IPS-20b (cell line): ENCODE measurements around the gene ARSG.
"Not testable (repeated sequence)": the region's sequence is repeated elsewhere in the genome, so short reads cannot be mapped to it uniquely, and the experiment has no call there.

Source experiments
- H3K27ac ChIP-seq: one replicate; pipeline ENCODE4 v1.5.1; 2013; ENCODE audit warnings: low read length
- H3K27me3 ChIP-seq: 2 replicates; pipeline ENCODE4 v1.6.1; 2013; ENCODE audit warnings: mild to moderate bottlenecking, low read length, inconsistent platforms; ENCODE audit not compliant: insufficient read depth
- H3K36me3 ChIP-seq: 2 replicates; pipeline ENCODE4 v1.6.1; 2013; ENCODE audit warnings: low read depth, mild to moderate bottlenecking, inconsistent platforms, low read length, moderate library complexity; ENCODE audit not compliant: insufficient read depth
- H3K4me1 ChIP-seq: 2 replicates; pipeline ENCODE4 v1.6.1; 2013; ENCODE audit warnings: mild to moderate bottlenecking, control low read depth, inconsistent platforms, low read length, moderate library complexity; ENCODE audit not compliant: insufficient read depth
- H3K4me3 ChIP-seq: 2 replicates; pipeline ENCODE4 v1.5.1; 2013; ENCODE audit warnings: mild to moderate bottlenecking, low read length, inconsistent platforms
- H3K9ac ChIP-seq: 2 replicates; pipeline ENCODE4 v1.6.1; 2013; ENCODE audit warnings: low read depth, mild to moderate bottlenecking, inconsistent platforms, low read length, moderate library complexity
- H3K9me3 ChIP-seq: 2 replicates; pipeline ENCODE4 v1.6.1; 2013; ENCODE audit warnings: mild to moderate bottlenecking, low read depth, low read length, inconsistent platforms; ENCODE audit not compliant: insufficient read depth

The ARSG gene

DNA sequence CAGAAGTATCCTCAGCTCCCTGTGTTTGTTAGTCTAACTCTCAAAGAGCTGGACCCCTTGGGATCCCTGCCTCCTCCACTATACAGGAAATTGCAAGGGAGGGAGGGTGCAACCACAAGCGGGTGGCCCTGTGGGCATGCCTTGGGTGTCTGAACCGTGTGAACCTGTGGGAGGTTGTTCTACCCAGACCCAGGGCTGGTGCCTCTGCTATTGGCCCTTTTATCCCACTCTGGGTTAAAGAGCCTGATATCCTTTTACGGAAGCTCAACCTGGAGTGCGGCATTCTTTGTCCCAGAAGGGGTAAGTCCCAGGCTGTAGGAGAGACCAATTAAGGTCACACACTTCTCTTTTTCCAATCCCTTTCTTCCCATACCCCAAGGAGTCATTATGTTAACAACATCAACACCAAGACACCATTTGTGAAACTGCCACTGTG is 53.4 kb downstream of the ARSG start:
- H3K27me3 ChIP-seq, result no peaks in the 10 kb centered on the region
- no peak overlapping the region for H3K9ac ChIP-seq
- H3K4me1 ChIP-seq, result peaks cover 6% of the 10 kb centered on the region; the same call in 1 of the 2 replicates
- no peak overlapping the region for H3K4me3 ChIP-seq
- no peaks in the 10 kb centered on the region for H3K36me3 ChIP-seq
- no peaks in the 10 kb centered on the region for H3K9me3 ChIP-seq
- H3K27ac ChIP-seq, result no peak overlapping the region

DNA sequence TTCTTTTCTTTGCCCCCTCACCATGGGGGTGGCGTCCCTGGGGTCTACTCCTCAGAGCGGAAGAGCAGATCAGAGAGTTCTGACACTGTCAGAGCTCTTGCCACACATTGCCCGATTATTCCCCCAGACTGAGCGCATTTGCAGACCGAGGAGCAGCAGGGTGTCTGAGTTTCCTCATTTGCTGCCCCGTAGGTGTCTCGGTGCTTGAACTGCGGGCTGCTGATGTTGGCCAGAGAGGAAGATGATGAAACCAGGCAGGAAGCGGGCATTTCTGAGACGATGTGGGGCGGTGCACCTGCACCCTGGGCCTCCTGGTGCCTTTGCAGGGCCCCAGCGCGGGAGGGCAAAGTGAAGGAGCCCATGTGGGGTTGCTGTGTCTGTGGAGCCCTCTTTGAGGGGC is 55.2 kb downstream of the ARSG start:
- Histone ChIP-seq H3K36me3 (no peaks in the 10 kb centered on the region), H3K27me3 (no peaks in the 10 kb centered on the region), H3K4me1 (peaks cover 6% of the 10 kb centered on the region; the same call in 1 of the 2 replicates), H3K9me3 (no peaks in the 10 kb centered on the region), H3K27ac (no peak overlapping the region), H3K4me3 (no peak overlapping the region), H3K9ac (no peak overlapping the region)

DNA sequence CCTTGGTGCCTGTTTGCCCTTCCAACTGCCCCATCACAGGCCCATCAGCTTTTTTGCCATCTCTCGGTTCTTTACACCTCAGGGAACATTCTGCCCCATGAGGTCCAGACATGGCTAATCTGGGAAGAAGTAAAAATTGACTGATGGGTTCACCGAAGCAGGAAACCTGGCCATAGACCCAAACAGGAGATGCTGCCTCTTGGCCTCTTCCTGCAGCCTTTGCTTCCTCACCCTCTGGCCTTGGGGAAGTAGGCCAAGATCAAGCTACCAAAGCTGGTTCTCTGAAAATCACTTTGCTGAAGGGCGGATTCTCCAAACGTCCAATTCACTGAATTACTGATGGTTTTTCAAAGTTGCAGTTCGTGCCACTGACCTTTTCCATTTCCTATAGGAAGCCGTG is 56.1 kb downstream of the ARSG start:
- H3K9ac ChIP-seq, result no peak overlapping the region
- no peak overlapping the region for H3K27ac ChIP-seq
- H3K36me3 ChIP-seq, result no peaks in the 10 kb centered on the region
- no peak overlapping the region for H3K4me3 ChIP-seq
- no peaks in the 10 kb centered on the region for H3K9me3 ChIP-seq
- H3K4me1 ChIP-seq, result peaks cover 6% of the 10 kb centered on the region; the same call in 1 of the 2 replicates
- H3K27me3 ChIP-seq, result no peaks in the 10 kb centered on the region

DNA sequence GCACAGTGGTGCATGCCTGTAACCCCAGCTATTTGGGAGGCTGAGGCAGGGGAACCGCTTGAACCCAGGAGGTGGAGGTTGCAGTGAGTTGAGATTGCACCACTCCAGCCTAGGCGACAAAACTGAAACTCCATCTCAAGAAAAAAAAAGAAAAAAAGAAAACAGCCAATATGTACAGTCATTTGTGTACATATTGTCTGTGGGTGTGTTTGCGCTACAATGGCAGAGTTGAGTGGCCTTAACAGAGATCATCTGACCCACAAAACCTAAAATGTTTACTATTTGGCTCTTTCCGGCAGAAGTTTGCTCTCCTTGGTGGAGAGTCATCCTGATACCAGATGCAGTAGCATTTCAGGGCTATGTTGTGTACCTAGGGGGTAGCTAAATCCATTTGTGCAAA is 57.9 kb downstream of the ARSG start:
- Histone ChIP-seq H3K4me3 (no peak overlapping the region), H3K9ac (no peak overlapping the region), H3K4me1 (peaks cover 6% of the 10 kb centered on the region; the same call in 1 of the 2 replicates), H3K36me3 (no peaks in the 10 kb centered on the region), H3K27ac (no peak overlapping the region), H3K9me3 (no peaks in the 10 kb centered on the region), H3K27me3 (no peaks in the 10 kb centered on the region)

DNA sequence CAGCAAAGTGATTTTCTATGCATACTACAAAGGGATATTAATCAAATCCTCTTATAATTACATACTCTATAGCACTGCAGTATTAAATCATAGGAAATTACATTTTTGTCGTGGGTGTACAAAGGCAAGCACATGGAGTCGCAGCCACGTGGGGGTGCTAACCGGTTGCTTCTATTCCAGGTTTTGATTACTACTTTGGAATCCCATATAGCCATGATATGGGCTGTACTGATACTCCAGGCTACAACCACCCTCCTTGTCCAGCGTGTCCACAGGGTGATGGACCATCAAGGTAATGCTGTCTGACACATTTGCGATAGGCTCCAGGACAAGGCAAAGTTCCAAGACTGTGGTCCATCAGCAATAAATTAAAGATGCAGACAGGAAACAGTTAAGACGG is 60.1 kb downstream of the ARSG start:
- Histone ChIP-seq H3K27ac (no peak overlapping the region), H3K27me3 (no peaks in the 10 kb centered on the region), H3K36me3 (no peaks in the 10 kb centered on the region; the same call in 1 of the 2 replicates), H3K9me3 (no peaks in the 10 kb centered on the region), H3K9ac (no peak overlapping the region), H3K4me3 (no peak overlapping the region), H3K4me1 (peaks cover 3% of the 10 kb centered on the region; the same call in 1 of the 2 replicates)

DNA sequence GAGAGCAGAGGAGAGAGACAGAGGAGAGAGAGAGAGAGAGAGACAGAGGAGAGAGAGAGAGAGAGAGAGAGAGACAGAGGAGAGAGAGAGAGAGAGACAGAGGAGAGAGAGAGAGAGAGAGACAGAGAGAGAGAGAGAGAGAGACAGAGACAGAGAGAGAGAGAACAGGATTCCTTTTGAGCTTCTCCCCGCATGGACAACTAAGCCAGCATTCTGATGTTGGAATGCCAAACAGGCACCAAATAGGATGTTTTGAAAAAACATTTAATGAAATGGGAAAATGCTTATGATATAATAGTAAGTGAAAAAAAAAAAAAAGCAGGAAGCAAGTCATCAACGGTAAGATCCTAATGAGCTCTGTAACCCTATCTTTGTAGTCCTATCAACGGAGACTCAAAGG is 60.7 kb downstream of the ARSG start:
- H3K27ac ChIP-seq, result no peak overlapping the region
- H3K4me1 ChIP-seq, result no peaks in the 10 kb centered on the region
- no peaks in the 10 kb centered on the region for H3K9me3 ChIP-seq
- no peaks in the 10 kb centered on the region; the same call in 1 of the 2 replicates for H3K36me3 ChIP-seq
- no peak overlapping the region for H3K9ac ChIP-seq
- no peak overlapping the region for H3K4me3 ChIP-seq
- no peaks in the 10 kb centered on the region for H3K27me3 ChIP-seq

DNA sequence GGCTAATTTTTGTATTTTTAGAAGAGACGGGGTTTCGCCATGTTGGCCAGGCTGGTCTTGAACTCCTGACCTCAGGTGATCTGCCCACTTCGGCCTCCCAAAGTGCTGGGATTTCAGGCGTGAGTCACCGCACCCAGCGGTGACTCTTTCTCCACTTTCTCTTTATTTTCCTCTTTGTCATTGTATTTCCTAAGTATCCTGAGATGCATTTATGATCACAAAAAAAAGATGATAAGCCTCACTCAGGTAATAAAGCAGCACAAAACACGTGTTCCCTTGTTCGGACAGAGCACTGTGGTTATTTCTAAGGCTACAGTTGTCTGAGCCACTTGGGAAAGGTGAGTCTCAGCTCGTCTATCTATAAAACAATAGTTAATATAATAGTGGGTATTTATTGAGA is 61.4 kb downstream of the ARSG start:
- not testable (repeated sequence) for H3K27ac ChIP-seq, H3K9ac ChIP-seq, H3K9me3 ChIP-seq, H3K36me3 ChIP-seq, H3K27me3 ChIP-seq, H3K4me3 ChIP-seq, H3K4me1 ChIP-seq

DNA sequence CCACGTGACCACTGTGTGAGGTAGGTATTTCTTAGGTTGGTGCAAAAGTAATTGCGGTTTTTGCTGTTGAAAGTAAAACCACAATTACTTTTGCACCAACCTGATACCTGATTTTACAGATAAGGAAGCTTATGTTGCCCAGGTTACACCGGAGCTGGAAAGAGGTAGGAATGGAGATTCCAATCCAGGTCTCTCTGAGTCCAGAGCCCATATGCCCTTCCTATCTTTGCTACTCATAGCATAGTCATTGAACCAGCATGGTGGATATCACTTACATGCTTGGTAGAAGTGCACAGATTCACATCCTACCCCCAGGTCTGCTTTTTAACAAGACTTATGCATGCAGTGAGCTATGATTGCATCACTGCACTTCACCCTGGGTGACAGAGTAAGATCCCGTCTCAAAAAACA is 61.8 kb downstream of the ARSG start:
- Histone ChIP-seq H3K4me3 (no peak overlapping the region), H3K4me1 (no peaks in the 10 kb centered on the region), H3K36me3 (peaks cover 3% of the 10 kb centered on the region; the same call in 1 of the 2 replicates), H3K9ac (no peak overlapping the region), H3K27ac (no peak overlapping the region), H3K9me3 (no peaks in the 10 kb centered on the region), H3K27me3 (no peaks in the 10 kb centered on the region)

DNA sequence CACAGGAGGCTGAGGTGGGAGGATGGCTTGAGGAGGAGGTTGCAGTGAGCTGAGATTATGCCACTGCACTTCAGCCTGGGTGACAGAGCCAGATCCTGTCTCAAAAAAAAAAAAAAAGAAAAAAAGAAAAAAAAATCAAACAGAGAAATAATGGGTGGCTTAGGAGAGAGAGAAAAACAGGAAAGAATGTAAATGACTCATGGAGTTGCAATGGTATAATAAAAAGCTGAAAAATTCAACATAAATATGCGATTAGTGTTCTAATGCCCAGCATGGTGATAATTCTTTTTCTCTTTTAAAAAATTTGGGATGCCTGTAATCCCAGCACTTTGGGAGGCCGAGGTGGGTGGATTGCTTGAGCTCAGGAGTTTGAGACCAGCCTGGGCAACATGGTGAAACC is 63.0 kb downstream of the ARSG start:
- not testable (repeated sequence) for H3K9ac ChIP-seq, H3K27ac ChIP-seq, H3K4me1 ChIP-seq, H3K4me3 ChIP-seq, H3K27me3 ChIP-seq, H3K36me3 ChIP-seq, H3K9me3 ChIP-seq

DNA sequence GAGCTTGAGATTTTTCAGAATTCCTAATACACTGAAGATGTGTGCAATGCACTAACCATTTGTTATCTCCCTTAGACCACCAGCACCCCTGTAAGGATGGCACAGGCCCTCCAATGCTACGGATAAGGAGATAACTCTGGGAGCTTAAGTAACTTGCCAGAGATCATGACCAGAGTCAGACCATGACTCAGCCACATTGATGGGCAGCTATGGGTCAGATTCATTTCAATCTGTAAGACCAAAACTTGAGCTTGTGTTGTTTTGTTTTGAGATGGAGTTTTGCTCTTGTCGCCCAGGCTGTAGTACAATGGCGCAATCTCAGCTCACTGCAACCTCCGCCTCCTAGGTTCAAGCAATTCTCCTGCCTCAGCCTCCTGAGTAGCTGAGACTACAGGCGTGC is 63.8 kb downstream of the ARSG start:
- not testable (repeated sequence) for H3K27ac ChIP-seq, H3K4me1 ChIP-seq, H3K9ac ChIP-seq, H3K36me3 ChIP-seq, H3K27me3 ChIP-seq, H3K9me3 ChIP-seq, H3K4me3 ChIP-seq

DNA sequence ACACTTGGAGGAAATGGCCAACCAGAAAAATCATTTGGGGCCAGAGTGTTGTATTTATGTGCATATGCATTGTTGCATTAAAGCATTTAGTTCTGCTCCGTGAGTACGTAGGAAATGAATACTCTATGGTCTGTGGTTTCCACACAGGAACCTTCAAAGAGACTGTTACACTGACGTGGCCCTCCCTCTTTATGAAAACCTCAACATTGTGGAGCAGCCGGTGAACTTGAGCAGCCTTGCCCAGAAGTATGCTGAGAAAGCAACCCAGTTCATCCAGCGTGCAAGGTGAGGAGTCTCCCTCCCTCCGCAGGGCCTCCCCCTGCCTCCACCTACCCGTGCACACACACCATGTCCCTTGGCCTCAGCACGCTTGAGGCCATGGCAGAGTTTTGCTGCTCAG is 65.2 kb downstream of the ARSG start:
- no peak overlapping the region for H3K9ac ChIP-seq
- H3K36me3 ChIP-seq, result peaks cover 3% of the 10 kb centered on the region; the same call in 1 of the 2 replicates
- no peak overlapping the region for H3K4me3 ChIP-seq
- H3K9me3 ChIP-seq, result no peaks in the 10 kb centered on the region
- H3K27ac ChIP-seq, result no peak overlapping the region
- H3K4me1 ChIP-seq, result peaks cover 13% of the 10 kb centered on the region; the same call in 1 of the 2 replicates
- no peaks in the 10 kb centered on the region for H3K27me3 ChIP-seq

DNA sequence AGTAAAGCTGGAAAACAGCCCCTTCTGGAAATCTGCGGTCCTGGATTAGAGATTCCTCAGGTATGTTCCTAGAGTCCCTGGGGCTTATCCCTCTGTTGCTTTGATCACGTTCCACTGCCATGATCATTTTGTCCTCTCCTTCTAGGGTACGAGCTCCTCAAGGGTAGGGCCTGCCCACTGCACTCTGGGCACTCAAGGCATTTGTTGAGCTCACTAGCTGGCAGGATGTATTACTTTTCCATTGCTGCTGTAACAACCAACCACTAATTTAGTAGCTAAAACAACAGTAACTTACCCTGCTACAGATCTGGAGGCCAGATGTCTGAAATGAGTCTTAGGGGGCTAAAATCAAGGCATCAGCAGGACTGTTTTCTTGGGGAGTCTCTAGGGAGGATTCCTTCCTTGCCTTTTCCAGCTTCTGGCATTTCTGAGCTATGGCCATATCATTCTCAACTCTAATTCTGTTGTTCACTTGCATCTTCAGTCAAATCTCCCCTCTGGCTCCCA is 65.7 kb downstream of the ARSG start:
- H3K27ac ChIP-seq, result no peak overlapping the region
- H3K4me3 ChIP-seq, result no peak overlapping the region
- no peak overlapping the region for H3K9ac ChIP-seq
- H3K9me3 ChIP-seq, result no peaks in the 10 kb centered on the region
- H3K4me1 ChIP-seq, result peaks cover 13% of the 10 kb centered on the region; the same call in 1 of the 2 replicates
- H3K27me3 ChIP-seq, result no peaks in the 10 kb centered on the region
- peaks cover 3% of the 10 kb centered on the region; the same call in 1 of the 2 replicates for H3K36me3 ChIP-seq
